Measurements from ENCODE around the gene ORMDL3.

- TF ChIP-seq CTCF (IDR thresholded peaks at IDR 0.05) (no peak), JUN (IDR thresholded peaks at IDR 0.05) (no peak), NPAS2 (CRISPR knock-in tag; IDR thresholded peaks at IDR 0.05; ENCODE audit: borderline replicate concordance) (no peak)
- TF ChIP-seq, protein P1, sequence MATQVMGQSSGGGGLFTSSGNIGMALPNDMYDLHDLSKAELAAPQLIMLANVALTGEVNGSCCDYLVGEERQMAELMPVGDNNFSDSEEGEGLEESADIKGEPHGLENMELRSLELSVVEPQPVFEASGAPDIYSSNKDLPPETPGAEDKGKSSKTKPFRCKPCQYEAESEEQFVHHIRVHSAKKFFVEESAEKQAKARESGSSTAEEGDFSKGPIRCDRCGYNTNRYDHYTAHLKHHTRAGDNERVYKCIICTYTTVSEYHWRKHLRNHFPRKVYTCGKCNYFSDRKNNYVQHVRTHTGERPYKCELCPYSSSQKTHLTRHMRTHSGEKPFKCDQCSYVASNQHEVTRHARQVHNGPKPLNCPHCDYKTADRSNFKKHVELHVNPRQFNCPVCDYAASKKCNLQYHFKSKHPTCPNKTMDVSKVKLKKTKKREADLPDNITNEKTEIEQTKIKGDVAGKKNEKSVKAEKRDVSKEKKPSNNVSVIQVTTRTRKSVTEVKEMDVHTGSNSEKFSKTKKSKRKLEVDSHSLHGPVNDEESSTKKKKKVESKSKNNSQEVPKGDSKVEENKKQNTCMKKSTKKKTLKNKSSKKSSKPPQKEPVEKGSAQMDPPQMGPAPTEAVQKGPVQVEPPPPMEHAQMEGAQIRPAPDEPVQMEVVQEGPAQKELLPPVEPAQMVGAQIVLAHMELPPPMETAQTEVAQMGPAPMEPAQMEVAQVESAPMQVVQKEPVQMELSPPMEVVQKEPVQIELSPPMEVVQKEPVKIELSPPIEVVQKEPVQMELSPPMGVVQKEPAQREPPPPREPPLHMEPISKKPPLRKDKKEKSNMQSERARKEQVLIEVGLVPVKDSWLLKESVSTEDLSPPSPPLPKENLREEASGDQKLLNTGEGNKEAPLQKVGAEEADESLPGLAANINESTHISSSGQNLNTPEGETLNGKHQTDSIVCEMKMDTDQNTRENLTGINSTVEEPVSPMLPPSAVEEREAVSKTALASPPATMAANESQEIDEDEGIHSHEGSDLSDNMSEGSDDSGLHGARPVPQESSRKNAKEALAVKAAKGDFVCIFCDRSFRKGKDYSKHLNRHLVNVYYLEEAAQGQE (IDR thresholded peaks at IDR 0.05) = no peak
Observed at GRCh38 chr17:39939106-39939505, 11.7 kb upstream of the ORMDL3 start.

Measured in A549 (cell line).